Measurements from ENCODE around the gene SUCLG2. TPM values are rescaled to one million over a fixed set of nuclear protein-coding genes. Genes with fewer than 3 reads are reported as not detected.

The SUCLG2 gene
- total and polyA plus RNA-seq, 9 of the 15 experiments (the other 6 are each of a cell fraction or from before 2014, with no cell fraction given): 10.1 to 41.4 (median 29.0) TPM

DNA sequence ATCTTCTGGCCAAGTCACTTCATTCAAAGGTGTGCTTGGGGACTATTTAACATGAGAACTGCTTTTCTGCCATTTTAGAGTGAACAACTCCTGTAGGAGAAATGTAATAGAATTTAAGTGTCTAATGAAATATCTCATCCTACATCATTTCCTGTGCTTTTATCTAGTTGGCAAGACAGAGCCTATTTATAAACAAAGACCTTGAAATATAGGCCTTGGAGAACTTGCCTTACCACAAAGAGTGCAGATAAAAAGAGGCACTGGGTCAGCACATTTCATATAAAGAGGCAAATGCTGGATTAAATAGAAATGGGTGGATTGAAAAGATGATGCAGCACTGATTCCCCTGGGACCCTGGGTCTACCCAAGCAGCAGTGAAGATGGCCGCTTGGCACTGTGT is 278.0 kb downstream of the SUCLG2 start (continued):
- no peak for TF ChIP-seq ZMIZ1 (IDR thresholded peaks at IDR 0.05; ENCODE audit: low read depth in 2 of 2, low read length in 2 of 2)
- TF ChIP-seq TCFL5 (CRISPR knock-in tag; conservative IDR thresholded peaks at IDR 0.05): no peak

DNA sequence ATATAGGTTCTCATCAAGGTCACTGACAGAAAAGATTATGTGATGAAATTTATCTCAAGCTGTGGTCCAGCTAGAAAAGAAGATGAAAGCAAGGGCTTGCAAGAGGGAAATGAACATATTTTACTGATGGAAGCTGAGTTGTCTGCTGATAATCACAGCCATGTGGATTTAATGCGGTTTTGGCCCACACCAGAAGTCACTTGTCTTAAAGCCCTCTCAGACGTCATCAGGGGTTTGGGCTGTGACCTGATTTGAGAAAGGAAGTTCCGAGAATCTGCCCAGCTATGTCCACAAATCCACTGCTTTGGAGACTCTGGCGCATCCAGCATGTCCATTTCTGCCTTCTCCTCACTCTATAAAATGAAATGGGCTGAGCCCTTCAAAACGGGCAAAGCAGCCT is 278.4 kb downstream of the SUCLG2 start:
- intact Hi-C loops (cut with micrococcal nuclease) (no loop called here), in situ Hi-C loops (cut with MboI) (loop anchor here (10.0 kb wide), 1 partner anchor 409 kb away; no protein-coding TSS in a partner anchor)
- Histone ChIP-seq H3K27ac (ENCODE audit: extremely low read depth, low read depth, low read length) (no peak overlapping the region), H4K20me1 (replicated peaks; ENCODE audit: control insufficient read depth, insufficient read depth, low read length) (no peaks in the 10 kb centered on the region), H3K27me3 (ENCODE audit: control insufficient read depth in 2 of 2, insufficient read depth in 2 of 2, low read length in 2 of 2) (no peaks in the 10 kb centered on the region), H3K4me2 (ENCODE audit: insufficient read depth, low read length) (no peak overlapping the region), H3K79me2 (ENCODE audit: control insufficient read depth, insufficient read depth, low read length) (no peaks in the 10 kb centered on the region), H3K36me3 (ENCODE audit: control insufficient read depth, insufficient read depth, low read length) (no peaks in the 10 kb centered on the region; the same call in 2 of the 3 replicates), H2AFZ (ENCODE audit: low read depth, low read length) (no peak overlapping the region), H3K9me3 (replicated peaks; ENCODE audit: control insufficient read depth, insufficient read depth, low read depth, low read length) (no peaks in the 10 kb centered on the region), H3K9ac (ENCODE audit: insufficient read depth in 1 of 2, low read depth in 2 of 2, low read length in 2 of 2) (no peak overlapping the region), H3K4me3 (no peak overlapping the region), H3K9me1 (ENCODE audit: control insufficient read depth, insufficient read depth, low read length) (no peaks in the 10 kb centered on the region), H3K4me1 (replicated peaks in 1 of 2; ENCODE audit: control insufficient read depth in 2 of 2, insufficient read depth in 2 of 2, low read length in 2 of 2) (no peaks in the 10 kb centered on the region)
- BruUV-seq (replicated peaks): no TSS peak
- no peak for ATAC-seq
- WGBS (ENCODE audit: insufficient coverage, low coverage, missing lambda C conversion rate): 61% methylated on average over 4 of the region's 5 CpGs
- ChIA-PET CTCF (ENCODE audit: low intra/inter-chr PET ratio) (no interaction called here), POLR2A (no interaction called here)
- no peak for DNase-seq (ENCODE audit: extremely low read depth in 1 of 4, low spot score in 3 of 4)
- no peak for TF ChIP-seq ZBED1 (IDR thresholded peaks at IDR 0.05)
- TF ChIP-seq ZNF561 (CRISPR knock-in tag; conservative IDR thresholded peaks at IDR 0.05): no peak
- TF ChIP-seq KLF13 (tag; IDR thresholded peaks at IDR 0.05; ENCODE audit: borderline replicate concordance, low read depth): no peak
- TF ChIP-seq CREBBP (IDR thresholded peaks at IDR 0.05; ENCODE audit: low read depth, low read length): no peak
- no peak for FAIRE-seq

Data from K562 (cell line).